NCI-H774 (cell line): ENCODE data around the gene JUP.

Experiments used
- DNase-seq: peaks from one replicate; lab custom pipeline; 2025; lab: John Stamatoyannopoulos, UW

JUP gene

GRCh38 chr17:41810659-41811548 lies 24.4 kb upstream of the JUP start:
- DNase-seq: no peak

- no peak for DNase-seq
Measured at GRCh38 chr17:41806685-41807445, 20.4 kb upstream of the JUP start.

- no peak for DNase-seq
Measured at GRCh38 chr17:41803049-41804020, 16.8 kb upstream of the JUP start.

- peak; percentile 70 for DNase-seq
Measured at GRCh38 chr17:41801374-41802271, 15.1 kb upstream of the JUP start.

- DNase-seq: peak; percentile 14
Measured at GRCh38 chr17:41800601-41801373, 14.3 kb upstream of the JUP start.

GRCh38 chr17:41799366-41799765 lies 12.9 kb upstream of the JUP start:
- no peak for DNase-seq

- no peak for DNase-seq
Measured at GRCh38 chr17:41797377-41797776, 10.9 kb upstream of the JUP start.

GRCh38 chr17:41796121-41796895 lies 9.8 kb upstream of the JUP start:
- no peak for DNase-seq

GRCh38 chr17:41794540-41794975 lies 8.0 kb upstream of the JUP start:
- no peak for DNase-seq

GRCh38 chr17:41793784-41794539 lies 7.5 kb upstream of the JUP start:
- DNase-seq: no peak

GRCh38 chr17:41792845-41793783 lies 6.6 kb upstream of the JUP start:
- no peak for DNase-seq

- no peak for DNase-seq
Measured at GRCh38 chr17:41787021-41787418, 509 bp upstream of the JUP start.

GRCh38 chr17:41785859-41786226 lies 668 bp downstream of the JUP start:
- DNase-seq: peak; percentile 54

- no peak for DNase-seq
Measured at GRCh38 chr17:41785091-41785858, 1.2 kb downstream of the JUP start.

- DNase-seq: no peak
Measured at GRCh38 chr17:41784207-41784744, 2.2 kb downstream of the JUP start.

- DNase-seq: no peak
Measured at GRCh38 chr17:41782142-41782541, 4.4 kb downstream of the JUP start.
